ENCODE results near the gene ITGB1. TPM values are rescaled to one million over a fixed set of nuclear protein-coding genes. Genes with fewer than 3 reads are reported as not detected.

Gene ITGB1
- total and polyA plus RNA-seq, 2 of the 8 experiments (the other 6 are each of a cell fraction or from before 2014, with no cell fraction given) = 82.7 to 321 TPM

DNA sequence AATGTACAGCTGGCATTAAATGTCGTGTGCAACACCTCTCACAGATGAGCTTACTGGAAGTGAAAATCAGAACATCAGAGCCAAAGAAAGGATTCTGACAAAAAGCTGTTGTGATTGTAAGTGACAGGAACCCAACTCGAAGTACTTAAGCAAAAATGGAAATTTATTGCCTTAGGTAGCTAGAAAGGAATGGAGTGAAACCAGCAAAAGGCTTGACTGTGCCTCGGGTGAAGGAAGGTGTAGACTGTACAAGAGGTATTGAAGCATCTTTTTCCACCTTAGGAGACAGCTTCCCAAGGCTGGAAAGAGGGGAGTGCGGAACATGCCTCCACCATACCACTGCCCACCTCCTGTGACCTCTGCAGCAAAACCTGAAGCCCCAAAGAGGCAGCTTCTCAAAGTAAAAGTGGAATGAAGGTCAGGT, 27.3 kb upstream of the ITGB1 start (continued):
- TF ChIP-seq, protein P1, sequence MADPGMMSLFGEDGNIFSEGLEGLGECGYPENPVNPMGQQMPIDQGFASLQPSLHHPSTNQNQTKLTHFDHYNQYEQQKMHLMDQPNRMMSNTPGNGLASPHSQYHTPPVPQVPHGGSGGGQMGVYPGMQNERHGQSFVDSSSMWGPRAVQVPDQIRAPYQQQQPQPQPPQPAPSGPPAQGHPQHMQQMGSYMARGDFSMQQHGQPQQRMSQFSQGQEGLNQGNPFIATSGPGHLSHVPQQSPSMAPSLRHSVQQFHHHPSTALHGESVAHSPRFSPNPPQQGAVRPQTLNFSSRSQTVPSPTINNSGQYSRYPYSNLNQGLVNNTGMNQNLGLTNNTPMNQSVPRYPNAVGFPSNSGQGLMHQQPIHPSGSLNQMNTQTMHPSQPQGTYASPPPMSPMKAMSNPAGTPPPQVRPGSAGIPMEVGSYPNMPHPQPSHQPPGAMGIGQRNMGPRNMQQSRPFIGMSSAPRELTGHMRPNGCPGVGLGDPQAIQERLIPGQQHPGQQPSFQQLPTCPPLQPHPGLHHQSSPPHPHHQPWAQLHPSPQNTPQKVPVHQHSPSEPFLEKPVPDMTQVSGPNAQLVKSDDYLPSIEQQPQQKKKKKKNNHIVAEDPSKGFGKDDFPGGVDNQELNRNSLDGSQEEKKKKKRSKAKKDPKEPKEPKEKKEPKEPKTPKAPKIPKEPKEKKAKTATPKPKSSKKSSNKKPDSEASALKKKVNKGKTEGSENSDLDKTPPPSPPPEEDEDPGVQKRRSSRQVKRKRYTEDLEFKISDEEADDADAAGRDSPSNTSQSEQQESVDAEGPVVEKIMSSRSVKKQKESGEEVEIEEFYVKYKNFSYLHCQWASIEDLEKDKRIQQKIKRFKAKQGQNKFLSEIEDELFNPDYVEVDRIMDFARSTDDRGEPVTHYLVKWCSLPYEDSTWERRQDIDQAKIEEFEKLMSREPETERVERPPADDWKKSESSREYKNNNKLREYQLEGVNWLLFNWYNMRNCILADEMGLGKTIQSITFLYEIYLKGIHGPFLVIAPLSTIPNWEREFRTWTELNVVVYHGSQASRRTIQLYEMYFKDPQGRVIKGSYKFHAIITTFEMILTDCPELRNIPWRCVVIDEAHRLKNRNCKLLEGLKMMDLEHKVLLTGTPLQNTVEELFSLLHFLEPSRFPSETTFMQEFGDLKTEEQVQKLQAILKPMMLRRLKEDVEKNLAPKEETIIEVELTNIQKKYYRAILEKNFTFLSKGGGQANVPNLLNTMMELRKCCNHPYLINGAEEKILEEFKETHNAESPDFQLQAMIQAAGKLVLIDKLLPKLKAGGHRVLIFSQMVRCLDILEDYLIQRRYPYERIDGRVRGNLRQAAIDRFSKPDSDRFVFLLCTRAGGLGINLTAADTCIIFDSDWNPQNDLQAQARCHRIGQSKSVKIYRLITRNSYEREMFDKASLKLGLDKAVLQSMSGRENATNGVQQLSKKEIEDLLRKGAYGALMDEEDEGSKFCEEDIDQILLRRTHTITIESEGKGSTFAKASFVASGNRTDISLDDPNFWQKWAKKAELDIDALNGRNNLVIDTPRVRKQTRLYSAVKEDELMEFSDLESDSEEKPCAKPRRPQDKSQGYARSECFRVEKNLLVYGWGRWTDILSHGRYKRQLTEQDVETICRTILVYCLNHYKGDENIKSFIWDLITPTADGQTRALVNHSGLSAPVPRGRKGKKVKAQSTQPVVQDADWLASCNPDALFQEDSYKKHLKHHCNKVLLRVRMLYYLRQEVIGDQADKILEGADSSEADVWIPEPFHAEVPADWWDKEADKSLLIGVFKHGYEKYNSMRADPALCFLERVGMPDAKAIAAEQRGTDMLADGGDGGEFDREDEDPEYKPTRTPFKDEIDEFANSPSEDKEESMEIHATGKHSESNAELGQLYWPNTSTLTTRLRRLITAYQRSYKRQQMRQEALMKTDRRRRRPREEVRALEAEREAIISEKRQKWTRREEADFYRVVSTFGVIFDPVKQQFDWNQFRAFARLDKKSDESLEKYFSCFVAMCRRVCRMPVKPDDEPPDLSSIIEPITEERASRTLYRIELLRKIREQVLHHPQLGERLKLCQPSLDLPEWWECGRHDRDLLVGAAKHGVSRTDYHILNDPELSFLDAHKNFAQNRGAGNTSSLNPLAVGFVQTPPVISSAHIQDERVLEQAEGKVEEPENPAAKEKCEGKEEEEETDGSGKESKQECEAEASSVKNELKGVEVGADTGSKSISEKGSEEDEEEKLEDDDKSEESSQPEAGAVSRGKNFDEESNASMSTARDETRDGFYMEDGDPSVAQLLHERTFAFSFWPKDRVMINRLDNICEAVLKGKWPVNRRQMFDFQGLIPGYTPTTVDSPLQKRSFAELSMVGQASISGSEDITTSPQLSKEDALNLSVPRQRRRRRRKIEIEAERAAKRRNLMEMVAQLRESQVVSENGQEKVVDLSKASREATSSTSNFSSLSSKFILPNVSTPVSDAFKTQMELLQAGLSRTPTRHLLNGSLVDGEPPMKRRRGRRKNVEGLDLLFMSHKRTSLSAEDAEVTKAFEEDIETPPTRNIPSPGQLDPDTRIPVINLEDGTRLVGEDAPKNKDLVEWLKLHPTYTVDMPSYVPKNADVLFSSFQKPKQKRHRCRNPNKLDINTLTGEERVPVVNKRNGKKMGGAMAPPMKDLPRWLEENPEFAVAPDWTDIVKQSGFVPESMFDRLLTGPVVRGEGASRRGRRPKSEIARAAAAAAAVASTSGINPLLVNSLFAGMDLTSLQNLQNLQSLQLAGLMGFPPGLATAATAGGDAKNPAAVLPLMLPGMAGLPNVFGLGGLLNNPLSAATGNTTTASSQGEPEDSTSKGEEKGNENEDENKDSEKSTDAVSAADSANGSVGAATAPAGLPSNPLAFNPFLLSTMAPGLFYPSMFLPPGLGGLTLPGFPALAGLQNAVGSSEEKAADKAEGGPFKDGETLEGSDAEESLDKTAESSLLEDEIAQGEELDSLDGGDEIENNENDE (IDR thresholded peaks at IDR 0.05; ENCODE audit: insufficient replicate concordance, low read length) = no peak
- TF ChIP-seq CTBP2 (IDR thresholded peaks at IDR 0.05; ENCODE audit: borderline replicate concordance, insufficient read depth, insufficient read length, low read length) (no peak), CBX5 (IDR thresholded peaks at IDR 0.05; ENCODE audit: low read depth, low read length) (no peak), EP300 (IDR thresholded peaks at IDR 0.05; ENCODE audit: borderline replicate concordance in 1 of 2, low read depth in 2 of 2, low read length in 2 of 2) (no peak)
- TF ChIP-seq, protein P2, sequence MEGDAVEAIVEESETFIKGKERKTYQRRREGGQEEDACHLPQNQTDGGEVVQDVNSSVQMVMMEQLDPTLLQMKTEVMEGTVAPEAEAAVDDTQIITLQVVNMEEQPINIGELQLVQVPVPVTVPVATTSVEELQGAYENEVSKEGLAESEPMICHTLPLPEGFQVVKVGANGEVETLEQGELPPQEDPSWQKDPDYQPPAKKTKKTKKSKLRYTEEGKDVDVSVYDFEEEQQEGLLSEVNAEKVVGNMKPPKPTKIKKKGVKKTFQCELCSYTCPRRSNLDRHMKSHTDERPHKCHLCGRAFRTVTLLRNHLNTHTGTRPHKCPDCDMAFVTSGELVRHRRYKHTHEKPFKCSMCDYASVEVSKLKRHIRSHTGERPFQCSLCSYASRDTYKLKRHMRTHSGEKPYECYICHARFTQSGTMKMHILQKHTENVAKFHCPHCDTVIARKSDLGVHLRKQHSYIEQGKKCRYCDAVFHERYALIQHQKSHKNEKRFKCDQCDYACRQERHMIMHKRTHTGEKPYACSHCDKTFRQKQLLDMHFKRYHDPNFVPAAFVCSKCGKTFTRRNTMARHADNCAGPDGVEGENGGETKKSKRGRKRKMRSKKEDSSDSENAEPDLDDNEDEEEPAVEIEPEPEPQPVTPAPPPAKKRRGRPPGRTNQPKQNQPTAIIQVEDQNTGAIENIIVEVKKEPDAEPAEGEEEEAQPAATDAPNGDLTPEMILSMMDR (IDR thresholded peaks at IDR 0.05; ENCODE audit: control extremely low read depth in 1 of 3, insufficient read depth in 1 of 3, low read depth in 1 of 3, low read length in 3 of 3) = no peak

All from H1 (cell line).